ENCODE results near the gene LIPI.

- TF ChIP-seq CTCF (IDR thresholded peaks at IDR 0.05; ENCODE audit: borderline replicate concordance, extremely low read depth, low read length, poor library complexity, severe bottlenecking) (no peak), EZH2 (IDR thresholded peaks at IDR 0.05; ENCODE audit: borderline replicate concordance, low read depth, low read length, severe bottlenecking) (no peak)
These were observed 94.7 kb downstream of the LIPI start for GRCh38 chr21:14116080-14116481.

All from DND-41 (cell line).